PFSK-1 (cell line): ENCODE data around the gene HECTD4.

Experiments
- FOXP2 ChIP-seq: optimal IDR thresholded peaks from 2 replicates; pipeline ENCODE3; 2011; ENCODE audit warnings: borderline replicate concordance, control low read depth, inconsistent platforms; ENCODE audit not compliant: insufficient read depth; ENCODE audit errors: extremely low read length, extremely low read depth
- POLR2AphosphoS5 ChIP-seq: IDR thresholded peaks from 2 replicates; pipeline ENCODE4 v1.6.1; 2012; ENCODE audit warnings: low read depth, mild to moderate bottlenecking, control low read depth, low read length, moderate library complexity
- SIN3A ChIP-seq: IDR thresholded peaks from 2 replicates; pipeline ENCODE4 v1.6.1; 2012; ENCODE audit warnings: mild to moderate bottlenecking, low read length, moderate library complexity, borderline replicate concordance; ENCODE audit not compliant: insufficient read depth
- TAF1 ChIP-seq: IDR thresholded peaks from 2 replicates; pipeline ENCODE4 v1.6.1; 2012; ENCODE audit warnings: low read length, control low read depth, borderline replicate concordance; ENCODE audit not compliant: insufficient read depth
- TF ChIP-seq, protein P1 (sequence below), 2 experiments: IDR thresholded peaks; 2 replicates each; pipeline versions ENCODE4 v1.6.1 to v1.8.0; 2011 to 2012; ENCODE audit warnings: low read depth in 2 of 2, low read length in 2 of 2, control low read depth in 1 of 2, inconsistent platforms in 1 of 2, mild to moderate bottlenecking in 1 of 2, moderate library complexity in 1 of 2; ENCODE audit not compliant: insufficient read depth in 1 of 2

Gene HECTD4

DNA sequence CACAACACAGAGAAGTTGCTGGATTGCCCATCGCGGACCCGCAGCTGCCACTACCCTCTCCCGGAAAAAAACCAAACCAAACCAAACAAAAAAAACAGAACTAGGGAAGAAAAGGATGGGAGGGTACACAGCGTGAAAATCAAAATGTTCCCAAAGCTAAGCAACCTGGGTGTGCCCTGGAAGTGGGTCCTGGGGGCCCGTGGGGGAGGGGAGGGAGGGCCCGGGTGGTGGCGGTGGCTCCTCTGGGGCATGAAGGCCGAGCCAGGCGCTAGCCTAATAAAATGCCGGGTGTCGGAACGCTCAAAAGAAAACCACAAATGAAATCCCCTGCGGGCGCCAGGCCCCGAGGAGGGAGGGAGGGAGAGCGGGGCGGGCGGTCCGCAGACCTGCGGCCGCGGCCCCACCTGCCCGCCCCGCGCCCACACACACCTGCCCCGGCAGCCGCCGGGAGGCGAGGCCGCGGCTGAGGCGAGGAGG, 787 bp downstream of the HECTD4 start:
- TF ChIP-seq POLR2AphosphoS5 = no peak
- TF ChIP-seq FOXP2 = no peak
- no peak for TF ChIP-seq SIN3A
- TF ChIP-seq, protein P1, sequence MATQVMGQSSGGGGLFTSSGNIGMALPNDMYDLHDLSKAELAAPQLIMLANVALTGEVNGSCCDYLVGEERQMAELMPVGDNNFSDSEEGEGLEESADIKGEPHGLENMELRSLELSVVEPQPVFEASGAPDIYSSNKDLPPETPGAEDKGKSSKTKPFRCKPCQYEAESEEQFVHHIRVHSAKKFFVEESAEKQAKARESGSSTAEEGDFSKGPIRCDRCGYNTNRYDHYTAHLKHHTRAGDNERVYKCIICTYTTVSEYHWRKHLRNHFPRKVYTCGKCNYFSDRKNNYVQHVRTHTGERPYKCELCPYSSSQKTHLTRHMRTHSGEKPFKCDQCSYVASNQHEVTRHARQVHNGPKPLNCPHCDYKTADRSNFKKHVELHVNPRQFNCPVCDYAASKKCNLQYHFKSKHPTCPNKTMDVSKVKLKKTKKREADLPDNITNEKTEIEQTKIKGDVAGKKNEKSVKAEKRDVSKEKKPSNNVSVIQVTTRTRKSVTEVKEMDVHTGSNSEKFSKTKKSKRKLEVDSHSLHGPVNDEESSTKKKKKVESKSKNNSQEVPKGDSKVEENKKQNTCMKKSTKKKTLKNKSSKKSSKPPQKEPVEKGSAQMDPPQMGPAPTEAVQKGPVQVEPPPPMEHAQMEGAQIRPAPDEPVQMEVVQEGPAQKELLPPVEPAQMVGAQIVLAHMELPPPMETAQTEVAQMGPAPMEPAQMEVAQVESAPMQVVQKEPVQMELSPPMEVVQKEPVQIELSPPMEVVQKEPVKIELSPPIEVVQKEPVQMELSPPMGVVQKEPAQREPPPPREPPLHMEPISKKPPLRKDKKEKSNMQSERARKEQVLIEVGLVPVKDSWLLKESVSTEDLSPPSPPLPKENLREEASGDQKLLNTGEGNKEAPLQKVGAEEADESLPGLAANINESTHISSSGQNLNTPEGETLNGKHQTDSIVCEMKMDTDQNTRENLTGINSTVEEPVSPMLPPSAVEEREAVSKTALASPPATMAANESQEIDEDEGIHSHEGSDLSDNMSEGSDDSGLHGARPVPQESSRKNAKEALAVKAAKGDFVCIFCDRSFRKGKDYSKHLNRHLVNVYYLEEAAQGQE (IDR thresholded peaks at IDR 0.05; ENCODE audit: insufficient read depth in 1 of 2, low read depth in 2 of 2, low read length in 2 of 2) = no peak
- TF ChIP-seq TAF1 = no peak

DNA sequence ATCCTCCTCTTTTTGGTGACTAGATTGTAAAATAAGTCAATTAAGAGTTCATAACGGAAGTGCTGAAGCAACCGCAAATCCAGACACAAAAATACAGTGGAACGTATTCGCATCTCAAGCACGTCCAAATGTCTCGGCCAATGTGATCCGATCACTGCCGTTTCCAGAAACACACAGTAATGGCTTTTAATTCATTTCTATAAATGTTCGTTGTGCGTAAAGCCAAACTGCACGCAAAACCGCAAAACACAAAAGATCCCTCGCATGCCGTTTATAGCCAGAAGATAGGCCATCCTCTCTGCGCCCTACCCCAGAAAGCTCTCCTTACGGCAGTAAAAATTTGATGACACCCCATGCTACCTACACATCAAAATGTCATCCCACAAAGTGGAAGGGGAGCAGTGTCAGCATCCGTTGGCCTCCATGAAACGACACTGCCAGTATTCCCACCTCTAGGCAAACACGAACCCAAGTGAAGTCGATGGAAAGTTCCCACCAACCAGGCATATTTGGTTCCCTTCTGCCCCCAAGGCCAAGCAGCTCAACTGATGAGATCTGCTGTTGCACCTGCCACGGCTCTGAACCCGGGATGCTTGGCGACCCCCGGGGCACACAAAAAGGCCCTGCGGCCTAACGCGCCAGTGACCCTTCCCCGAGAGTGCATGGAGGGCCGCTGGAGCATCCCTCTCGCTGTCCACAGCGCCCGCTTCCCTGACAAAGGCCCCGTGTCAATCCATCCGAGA, 1.4 kb downstream of the HECTD4 start:
- TF ChIP-seq SIN3A = no peak
- TF ChIP-seq, protein P1 (IDR thresholded peaks at IDR 0.05; ENCODE audit: insufficient read depth in 1 of 2, low read depth in 2 of 2, low read length in 2 of 2) = no peak
- no peak for TF ChIP-seq TAF1
- no peak for TF ChIP-seq FOXP2
- TF ChIP-seq POLR2AphosphoS5 = no peak

DNA sequence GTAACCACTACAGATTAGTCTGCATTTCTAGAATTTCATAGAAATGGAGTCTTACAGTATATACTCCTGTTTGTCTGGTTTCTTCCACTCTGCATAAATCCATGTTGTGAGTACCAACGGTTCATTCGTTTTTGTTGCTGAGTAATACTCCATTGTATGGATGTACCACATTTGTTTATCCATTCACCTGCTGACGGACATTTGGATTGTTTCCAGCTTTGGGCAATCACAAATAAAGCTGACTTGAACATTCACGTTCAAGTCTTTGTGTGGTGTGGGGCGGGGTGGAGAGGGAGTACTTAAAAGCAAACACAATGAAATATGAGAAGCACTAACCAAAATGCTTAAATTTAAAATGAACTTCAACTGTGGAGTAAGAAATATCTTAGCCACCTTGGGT, 7.1 kb downstream of the HECTD4 start:
- TF ChIP-seq, protein P1 (IDR thresholded peaks at IDR 0.05; ENCODE audit: insufficient read depth in 1 of 2, low read depth in 2 of 2, low read length in 2 of 2) = no peak
- no peak for TF ChIP-seq SIN3A
- TF ChIP-seq FOXP2 = no peak
- no peak for TF ChIP-seq TAF1
- TF ChIP-seq POLR2AphosphoS5 = no peak

DNA sequence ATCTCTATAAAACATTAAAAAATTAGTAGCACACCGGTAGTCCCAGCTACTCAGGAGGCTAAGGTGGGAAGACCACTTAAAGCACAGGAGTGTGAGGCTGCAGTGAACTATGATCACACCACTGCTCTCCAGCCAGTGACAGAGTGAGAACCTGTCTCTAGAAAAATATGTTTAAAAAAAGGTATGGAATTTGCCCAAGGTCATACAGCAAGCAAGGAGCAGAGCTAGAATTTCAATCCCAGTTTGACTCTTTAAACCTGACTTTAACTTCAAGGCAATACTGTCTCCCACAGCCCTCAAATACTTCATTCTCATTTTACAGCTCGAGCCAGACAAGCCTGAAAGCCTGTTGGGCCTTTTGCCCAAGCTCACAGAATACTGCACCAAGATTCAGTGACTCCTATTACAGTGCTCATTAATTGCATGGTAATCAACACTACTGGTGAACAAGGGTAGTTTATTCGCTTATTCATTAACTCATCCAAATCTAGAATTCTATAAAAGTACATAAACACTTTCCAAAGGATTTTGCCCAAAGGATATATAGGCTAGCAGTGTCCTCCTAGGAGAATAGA, 8.0 kb downstream of the HECTD4 start:
- TF ChIP-seq, protein P1 (IDR thresholded peaks at IDR 0.05; ENCODE audit: insufficient read depth in 1 of 2, low read depth in 2 of 2, low read length in 2 of 2) = no peak
- TF ChIP-seq TAF1 (no peak), FOXP2 (no peak), POLR2AphosphoS5 (no peak), SIN3A (no peak)
